CD4-positive, alpha-beta T cell (primary cell): ENCODE data around the gene FSTL4. TPM values are rescaled to one million over a fixed set of nuclear protein-coding genes. Genes with fewer than 3 reads are reported as not detected.

Experiments used
- ATAC-seq: fragments of 200-7000 bp; cut with Tn5 transposase; one replicate; pipeline ENCODE4 v1.10.0; 2022; ENCODE audit warnings: mild to moderate bottlenecking; ENCODE audit not compliant: poor library complexity
- CTCF ChIA-PET: fragments of 350-600 bp; sonication (Branson Sonifier 250); formaldehyde crosslinking; loops from one replicate; lab custom pipeline; 2021; ENCODE audit warnings: antibody characterized with exemption, inconsistent platforms; lab: Charles Lee
- POLR2A ChIA-PET: fragments of 350-600 bp; sonication (Branson Sonifier 250); formaldehyde crosslinking; loops from one replicate; lab custom pipeline; 2021; ENCODE audit warnings: antibody characterized with exemption, inconsistent platforms; lab: Charles Lee
- DNase-seq, 14 experiments: peaks; one replicate each; pipeline ENCODE4 v3.0.0-alpha.2; 2013 to 2020; ENCODE audit warnings: mixed read lengths in 2 of 14
- H3K27ac ChIP-seq, 2 donors: one replicate each; pipeline versions ENCODE4 v1.5.1 to v1.7.0; 2013; ENCODE audit warnings: low read length in 2 of 2, low read depth in 1 of 2, mild to moderate bottlenecking in 1 of 2
- H3K27me3 ChIP-seq, 2 experiments: 1 replicate in 1 of 2; 2 replicates in 1 of 2; pipeline versions ENCODE4 v1.6.1 to v1.7.0; 2013; ENCODE audit warnings: low read length in 2 of 2, control low read depth in 1 of 2, mild to moderate bottlenecking in 1 of 2, moderate library complexity in 1 of 2; ENCODE audit not compliant: insufficient read depth in 2 of 2, control insufficient read depth in 1 of 2
- H3K36me3 ChIP-seq: one replicate; pipeline ENCODE4 v1.6.1; 2013; ENCODE audit warnings: low read length, control low read depth; ENCODE audit not compliant: insufficient read depth
- H3K4me1 ChIP-seq: one replicate; pipeline ENCODE4 v1.6.1; 2013; ENCODE audit warnings: low read length, control low read depth; ENCODE audit not compliant: insufficient read depth
- H3K4me3 ChIP-seq: one replicate; pipeline ENCODE4 v1.5.1; 2013; ENCODE audit warnings: mild to moderate bottlenecking, low read length, moderate library complexity
- H3K9me3 ChIP-seq, 2 experiments: 1 replicate in 1 of 2; 2 replicates in 1 of 2; pipeline versions ENCODE4 v1.6.1 to v1.7.0; 2013; ENCODE audit warnings: low read length in 2 of 2, mild to moderate bottlenecking in 2 of 2, control low read depth in 1 of 2, moderate library complexity in 1 of 2; ENCODE audit not compliant: control insufficient read depth in 1 of 2, insufficient read depth in 1 of 2
- H3K27ac Mint-ChIP-seq: one replicate; pipeline ENCODE4 v1.8.0; 2020; ENCODE audit warnings: mixed read lengths
- H3K27me3 Mint-ChIP-seq: one replicate; pipeline ENCODE4 v1.8.0; 2021; ENCODE audit warnings: mixed read lengths
- H3K36me3 Mint-ChIP-seq: one replicate; pipeline ENCODE4 v1.8.0; 2021; ENCODE audit warnings: low read depth, mixed read lengths
- H3K4me1 Mint-ChIP-seq: one replicate; pipeline ENCODE4 v1.8.0; 2021; ENCODE audit warnings: low read depth, mixed read lengths
- H3K4me3 Mint-ChIP-seq: one replicate; pipeline ENCODE4 v1.8.0; 2020; ENCODE audit warnings: mild to moderate bottlenecking, mixed read lengths
- H3K9me3 Mint-ChIP-seq: one replicate; pipeline ENCODE4 v1.8.0; 2020; ENCODE audit warnings: mixed read lengths
- intact Hi-C, 2 experiments: fragments of 100-400 bp; cut with DNase I in 1 of 2; cut with micrococcal nuclease in 1 of 2; formaldehyde crosslinking; loops; one replicate each; pipeline versions ENCODE4 v1.15.1 to v1.9.0; 2023 to 2025; cut with DNase I, micrococcal nuclease
- total RNA-seq, 174 experiments: library from RNA in 2 of 174; stranded (reverse) in 2 of 174; gene quantifications; one replicate each; pipeline ENCODE4 v1.2.3 and lab custom pipeline; 2021 to 2026
- TF ChIP-seq, protein P1 (sequence below): fragments of 200-600 bp; IDR thresholded peaks from one replicate; pipeline ENCODE4 v1.8.0; 2022; ENCODE audit warnings: antibody characterized with exemption, mild to moderate bottlenecking

Gene FSTL4
- total RNA-seq, 2 experiments from 2014 or later = not detected

- ATAC-seq (no peak), DNase-seq (peak in 3 of 14 experiments; percentile 5 to 17 (median 9))
- Histone ChIP-seq H3K36me3 (no peaks in the 10 kb centered on the region), H3K4me1 (peaks cover 11% of the 10 kb centered on the region), H3K9me3 (no peaks in the 10 kb centered on the region), H3K4me3 (no peak overlapping the region), H3K27ac (no peak overlapping the region), H3K27me3 (no peaks in the 10 kb centered on the region)
- Mint-ChIP-seq H3K36me3 (no peaks in the 10 kb centered on the region), H3K27me3 (peaks cover 5% of the 10 kb centered on the region), H3K27ac (no peak overlapping the region), H3K9me3 (no peaks in the 10 kb centered on the region), H3K4me3 (no peak overlapping the region), H3K4me1 (peaks cover 9% of the 10 kb centered on the region)
- POLR2A ChIA-PET = no interaction called here
- CTCF ChIA-PET = no interaction called here
- TF ChIP-seq, protein P1, sequence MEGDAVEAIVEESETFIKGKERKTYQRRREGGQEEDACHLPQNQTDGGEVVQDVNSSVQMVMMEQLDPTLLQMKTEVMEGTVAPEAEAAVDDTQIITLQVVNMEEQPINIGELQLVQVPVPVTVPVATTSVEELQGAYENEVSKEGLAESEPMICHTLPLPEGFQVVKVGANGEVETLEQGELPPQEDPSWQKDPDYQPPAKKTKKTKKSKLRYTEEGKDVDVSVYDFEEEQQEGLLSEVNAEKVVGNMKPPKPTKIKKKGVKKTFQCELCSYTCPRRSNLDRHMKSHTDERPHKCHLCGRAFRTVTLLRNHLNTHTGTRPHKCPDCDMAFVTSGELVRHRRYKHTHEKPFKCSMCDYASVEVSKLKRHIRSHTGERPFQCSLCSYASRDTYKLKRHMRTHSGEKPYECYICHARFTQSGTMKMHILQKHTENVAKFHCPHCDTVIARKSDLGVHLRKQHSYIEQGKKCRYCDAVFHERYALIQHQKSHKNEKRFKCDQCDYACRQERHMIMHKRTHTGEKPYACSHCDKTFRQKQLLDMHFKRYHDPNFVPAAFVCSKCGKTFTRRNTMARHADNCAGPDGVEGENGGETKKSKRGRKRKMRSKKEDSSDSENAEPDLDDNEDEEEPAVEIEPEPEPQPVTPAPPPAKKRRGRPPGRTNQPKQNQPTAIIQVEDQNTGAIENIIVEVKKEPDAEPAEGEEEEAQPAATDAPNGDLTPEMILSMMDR = no peak
- intact Hi-C loops = loop anchor here (5.0 to 10.0 kb wide), 3 partner anchors 307 to 866 kb away; no protein-coding TSS in a partner anchor
Observed at GRCh38 chr5:133421394-133421793, 190.9 kb downstream of the FSTL4 start.

DNA sequence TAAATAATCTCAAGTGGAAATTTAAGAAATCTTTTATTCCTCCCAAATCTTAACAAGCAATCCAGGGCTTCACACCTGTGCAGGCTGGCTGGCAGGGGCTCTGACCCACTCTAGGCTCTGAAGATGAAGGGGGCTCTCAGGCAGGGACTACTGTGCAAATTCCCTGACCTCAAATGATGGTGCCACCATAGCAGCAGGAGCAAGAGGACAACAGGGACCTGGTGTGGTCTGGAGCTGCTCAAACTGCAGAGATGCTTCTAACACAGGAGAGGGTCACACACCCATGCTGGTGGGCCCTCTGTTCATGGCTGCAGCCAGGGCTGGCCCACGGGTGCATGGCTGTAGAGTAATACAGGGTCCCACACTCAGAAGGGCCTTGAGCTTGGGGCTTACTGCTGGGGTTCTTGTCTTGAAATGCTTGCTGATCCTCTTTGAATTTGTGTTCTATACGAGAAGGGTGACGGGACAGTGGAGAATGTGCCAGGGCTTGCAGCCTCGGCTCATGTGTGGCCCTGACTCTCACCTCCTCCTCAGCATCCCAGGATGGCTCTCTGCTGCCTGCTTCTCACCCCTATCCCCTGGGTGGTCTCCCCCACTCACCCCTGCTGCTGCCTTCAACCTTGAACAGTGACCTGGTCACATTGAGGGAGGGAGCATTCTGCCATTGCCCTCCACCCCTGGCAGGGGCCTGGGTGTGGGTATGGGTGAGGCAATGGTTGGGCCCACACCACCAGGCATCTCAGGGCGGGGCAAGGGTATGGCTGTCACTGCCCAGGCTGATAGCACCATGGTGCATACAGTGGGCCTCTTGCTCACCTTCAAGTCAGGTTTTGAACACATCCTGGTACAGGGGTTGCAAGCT lies 191.7 kb downstream of the FSTL4 start:
- CTCF ChIA-PET = no interaction called here
- POLR2A ChIA-PET = no interaction called here
- Histone ChIP-seq H3K27me3 (no peaks in the 10 kb centered on the region), H3K4me3 (no peak overlapping the region), H3K36me3 (no peaks in the 10 kb centered on the region), H3K27ac (no peak overlapping the region), H3K4me1 (peaks cover 11% of the 10 kb centered on the region), H3K9me3 (no peaks in the 10 kb centered on the region)
- intact Hi-C loops = loop anchor here (5.0 to 10.0 kb wide), 3 partner anchors 306 to 867 kb away; no protein-coding TSS in a partner anchor
- H3K27me3 Mint-ChIP-seq = peaks cover 9% of the 10 kb centered on the region
- no peak overlapping the region for H3K4me3 Mint-ChIP-seq
- H3K4me1 Mint-ChIP-seq = peaks cover 9% of the 10 kb centered on the region
- H3K27ac Mint-ChIP-seq = no peak overlapping the region
- DNase-seq = peak in 1 of 14 experiments; percentile 3
- H3K36me3 Mint-ChIP-seq = no peaks in the 10 kb centered on the region
- H3K9me3 Mint-ChIP-seq = no peaks in the 10 kb centered on the region
- TF ChIP-seq, protein P1 = no peak
- no peak for ATAC-seq

- no peak overlapping the region for H3K27ac ChIP-seq
- TF ChIP-seq, protein P1 = no peak
- Mint-ChIP-seq H3K4me3 (no peak overlapping the region), H3K36me3 (no peaks in the 10 kb centered on the region), H3K27me3 (peaks cover 29% of the 10 kb centered on the region), H3K27ac (no peak overlapping the region), H3K9me3 (no peaks in the 10 kb centered on the region), H3K4me1 (no peaks in the 10 kb centered on the region)
- H3K4me1 ChIP-seq = no peaks in the 10 kb centered on the region
- H3K4me3 ChIP-seq = no peak overlapping the region
- ChIA-PET CTCF (interaction anchor here (1.1 kb wide), 1 partner anchor 8 kb away, joined by 3 read pairs; no protein-coding TSS in a partner anchor), POLR2A (no interaction called here)
- no peak for DNase-seq
- no peaks in the 10 kb centered on the region for H3K36me3 ChIP-seq
- no peak for ATAC-seq
- intact Hi-C loops = no loop called here
- H3K9me3 ChIP-seq = no peaks in the 10 kb centered on the region
- peaks cover 0 to 7% of the 10 kb centered on the region in 2 experiments for H3K27me3 ChIP-seq
Observed at GRCh38 chr5:133415906-133416305, 196.4 kb downstream of the FSTL4 start.
